Measurements from ENCODE around the gene C2CD2. TPM values are rescaled to one million over a fixed set of nuclear protein-coding genes. Genes with fewer than 3 reads are reported as not detected.
A peak's percentile ranks its signal among the peaks of the same experiment; 100 is the strongest.

C2CD2 gene
- total and polyA plus RNA-seq, 3 experiments from 2014 or later: 2.3 to 5.0 (median 4.3) TPM

DNA sequence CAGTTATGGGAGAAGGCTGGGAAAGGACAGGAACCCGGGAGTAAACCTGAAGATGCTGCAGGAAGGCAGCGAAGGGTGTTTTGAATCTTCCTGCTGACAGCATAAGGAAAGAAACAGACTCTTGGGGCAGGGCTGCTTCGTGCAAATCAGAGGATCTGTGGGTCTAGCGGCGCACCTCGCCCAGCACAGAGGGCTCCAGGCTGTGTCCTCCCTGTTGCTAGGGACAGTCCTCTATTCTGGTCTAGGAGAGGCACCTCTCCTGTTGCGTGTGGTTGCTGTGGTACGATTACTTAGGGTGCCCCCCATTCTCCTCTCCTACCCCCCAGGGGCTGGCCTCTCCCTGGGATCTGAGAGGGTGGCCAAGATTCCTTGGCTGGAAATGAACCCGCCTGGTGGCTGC, 11.4 kb downstream of the C2CD2 start:
- no peaks in the 10 kb centered on the region for H3K9me3 Mint-ChIP-seq
- Histone ChIP-seq H3K27ac (ENCODE audit: low read depth, low read length) (no peak overlapping the region), H3K9me3 (ENCODE audit: low read length) (no peaks in the 10 kb centered on the region), H3K27me3 (ENCODE audit: insufficient read depth, low read length, poor library complexity, severe bottlenecking) (no peaks in the 10 kb centered on the region), H3K4me3 (ENCODE audit: low read length) (no peak overlapping the region), H3K36me3 (ENCODE audit: insufficient read depth, low read length) (no peaks in the 10 kb centered on the region), H3K4me1 (ENCODE audit: insufficient read depth, low read length) (no peaks in the 10 kb centered on the region)
- H3K36me3 Mint-ChIP-seq: peaks cover 0 to 2% (median 0%) of the 10 kb centered on the region in 3 donors
- POLR2A ChIA-PET: no interaction called here
- H3K4me1 Mint-ChIP-seq: no peaks in the 10 kb centered on the region
- no peak overlapping the region for H3K27ac Mint-ChIP-seq
- CTCF ChIA-PET: no interaction called here
- peaks cover 8 to 13% of the 10 kb centered on the region in 2 donors for H3K27me3 Mint-ChIP-seq
- no peak overlapping the region for H3K4me3 Mint-ChIP-seq
- DNase-seq: no peak

DNA sequence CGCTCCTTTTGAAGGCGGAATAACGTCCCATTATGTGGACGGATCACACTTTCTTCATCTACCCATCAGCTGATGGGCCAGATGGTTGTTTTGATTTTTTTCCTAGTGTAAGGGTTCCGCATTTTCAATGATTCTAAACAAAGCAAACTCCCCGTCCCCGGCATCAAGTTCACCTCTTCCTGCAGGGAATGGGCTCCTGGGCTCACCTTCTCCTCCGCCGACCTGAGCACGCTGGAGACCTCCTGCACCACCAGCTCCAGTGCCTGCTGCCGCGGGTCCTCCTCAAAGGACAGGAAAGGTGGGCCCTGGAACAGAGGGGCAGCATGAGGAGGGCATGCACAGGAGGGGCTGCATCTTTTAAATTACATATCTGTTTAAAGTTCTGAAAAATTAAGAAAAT, 11.9 kb downstream of the C2CD2 start:
- Histone ChIP-seq H3K4me1 (ENCODE audit: insufficient read depth, low read length) (no peaks in the 10 kb centered on the region), H3K36me3 (ENCODE audit: insufficient read depth, low read length) (no peaks in the 10 kb centered on the region), H3K27ac (ENCODE audit: low read depth, low read length) (no peak overlapping the region), H3K4me3 (ENCODE audit: low read length) (no peak overlapping the region), H3K9me3 (ENCODE audit: low read length) (no peaks in the 10 kb centered on the region), H3K27me3 (ENCODE audit: insufficient read depth, low read length, poor library complexity, severe bottlenecking) (no peaks in the 10 kb centered on the region)
- H3K4me3 Mint-ChIP-seq: no peak overlapping the region
- no peaks in the 10 kb centered on the region for H3K4me1 Mint-ChIP-seq
- DNase-seq: no peak
- H3K27ac Mint-ChIP-seq: no peak overlapping the region
- no peaks in the 10 kb centered on the region for H3K9me3 Mint-ChIP-seq
- peaks cover 0 to 2% (median 0%) of the 10 kb centered on the region in 3 donors for H3K36me3 Mint-ChIP-seq
- POLR2A ChIA-PET: no interaction called here
- H3K27me3 Mint-ChIP-seq: peaks cover 8 to 15% of the 10 kb centered on the region in 2 donors
- CTCF ChIA-PET: no interaction called here

DNA sequence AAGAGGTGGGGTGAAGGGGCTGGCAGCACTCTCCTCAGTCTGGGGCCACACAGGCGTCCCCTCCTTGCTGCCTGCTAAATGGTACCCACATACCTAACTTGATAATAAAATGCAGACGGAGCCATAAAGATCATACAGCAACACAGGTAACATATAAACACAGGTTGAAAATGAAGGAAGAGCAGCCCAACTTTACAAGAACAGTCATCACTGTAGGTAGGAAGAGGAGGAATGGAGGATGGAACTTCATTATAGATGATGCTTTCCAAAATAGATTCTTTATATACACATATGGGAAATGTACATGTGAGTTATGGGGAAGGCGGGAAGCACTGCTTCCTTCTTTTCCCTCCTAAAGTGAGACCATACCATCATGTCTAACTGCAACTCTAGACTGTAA, 13.4 kb downstream of the C2CD2 start:
- no peak for DNase-seq
- no peak overlapping the region for H3K4me3 ChIP-seq (ENCODE audit: low read length)
- Mint-ChIP-seq H3K4me1 (no peaks in the 10 kb centered on the region), H3K27ac (no peak overlapping the region), H3K4me3 (no peak overlapping the region), H3K36me3 (peaks cover 0 to 7% (median 2%) of the 10 kb centered on the region in 3 donors), H3K9me3 (peaks cover 0 to 4% (median 0%) of the 10 kb centered on the region in 5 donors), H3K27me3 (peaks cover 19 to 24% of the 10 kb centered on the region in 2 donors)
- H3K36me3 ChIP-seq (ENCODE audit: insufficient read depth, low read length): no peaks in the 10 kb centered on the region
- H3K9me3 ChIP-seq (ENCODE audit: low read length): no peaks in the 10 kb centered on the region
- H3K27ac ChIP-seq (ENCODE audit: low read depth, low read length): no peak overlapping the region
- H3K4me1 ChIP-seq (ENCODE audit: insufficient read depth, low read length): no peaks in the 10 kb centered on the region
- no peaks in the 10 kb centered on the region for H3K27me3 ChIP-seq (ENCODE audit: insufficient read depth, low read length, poor library complexity, severe bottlenecking)
- ChIA-PET POLR2A (no interaction called here), CTCF (no interaction called here)

DNA sequence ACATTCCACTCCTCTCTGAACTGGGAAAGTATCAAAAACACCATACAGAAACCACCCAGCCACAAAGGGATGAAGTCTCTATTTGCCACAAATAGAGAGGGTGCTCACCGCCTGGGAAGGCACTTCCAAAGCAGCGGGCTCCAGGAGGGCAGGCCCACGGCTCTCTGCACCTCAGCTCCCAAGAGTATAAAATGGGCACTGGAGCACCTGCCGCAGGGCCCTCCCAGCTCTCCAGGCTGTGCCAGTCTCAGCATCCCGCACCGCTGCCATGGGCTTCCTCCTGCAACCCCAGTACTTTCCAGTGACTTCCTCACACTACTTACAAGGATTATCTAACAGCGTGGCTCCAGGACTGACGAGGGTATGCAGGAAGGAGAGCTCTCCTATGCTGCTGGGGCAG, 14.4 kb downstream of the C2CD2 start:
- H3K4me3 ChIP-seq (ENCODE audit: low read length): no peak overlapping the region
- H3K36me3 ChIP-seq (ENCODE audit: insufficient read depth, low read length): no peaks in the 10 kb centered on the region
- Mint-ChIP-seq H3K27ac (no peak overlapping the region), H3K4me3 (no peak overlapping the region), H3K36me3 (peaks cover 0 to 7% (median 0%) of the 10 kb centered on the region in 3 donors), H3K9me3 (peaks cover 0 to 4% (median 0%) of the 10 kb centered on the region in 5 donors), H3K27me3 (peaks cover 19 to 32% of the 10 kb centered on the region in 2 donors), H3K4me1 (no peaks in the 10 kb centered on the region)
- no peaks in the 10 kb centered on the region for H3K4me1 ChIP-seq (ENCODE audit: insufficient read depth, low read length)
- no peaks in the 10 kb centered on the region for H3K27me3 ChIP-seq (ENCODE audit: insufficient read depth, low read length, poor library complexity, severe bottlenecking)
- no peaks in the 10 kb centered on the region for H3K9me3 ChIP-seq (ENCODE audit: low read length)
- DNase-seq: no peak
- ChIA-PET POLR2A (no interaction called here), CTCF (no interaction called here)
- no peak overlapping the region for H3K27ac ChIP-seq (ENCODE audit: low read depth, low read length)

DNA sequence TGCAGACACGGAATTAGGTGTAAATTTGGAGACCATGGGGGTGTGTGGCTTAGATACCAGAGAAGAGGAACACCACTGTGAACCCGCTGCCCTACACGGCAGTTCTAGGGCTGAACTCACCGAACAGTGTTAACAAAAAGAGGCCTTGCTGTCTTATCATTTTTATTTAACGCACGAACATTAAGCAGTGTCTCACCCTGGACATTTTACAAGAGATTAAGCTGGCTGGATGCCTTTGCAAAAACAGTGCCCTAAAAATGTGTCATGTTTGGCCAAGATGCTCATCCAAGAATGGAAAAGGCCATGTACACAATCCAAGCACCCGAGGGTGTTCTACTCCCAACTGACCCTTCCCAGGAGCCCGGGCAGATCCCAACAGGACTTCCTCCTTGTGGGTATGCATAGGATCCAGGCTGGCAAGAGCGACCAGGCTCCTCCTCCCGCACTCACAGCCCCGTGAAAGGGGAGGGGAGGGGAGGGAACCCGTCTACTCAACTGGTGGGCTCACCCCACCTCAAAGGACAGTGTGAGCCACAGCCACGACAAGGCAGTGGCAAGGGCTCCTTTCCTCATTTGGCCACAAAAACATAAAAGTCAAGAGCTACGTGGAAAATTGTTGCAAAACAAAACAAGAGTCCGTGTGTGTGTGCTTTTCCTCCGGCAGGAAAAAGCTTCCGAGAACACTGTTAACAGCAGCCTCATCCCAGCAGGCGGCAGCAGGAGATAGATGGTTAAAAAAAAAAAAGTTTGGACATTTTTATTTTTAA, 20.3 kb downstream of the C2CD2 start:
- H3K27ac Mint-ChIP-seq: no peak overlapping the region
- Histone ChIP-seq H3K9me3 (ENCODE audit: low read length) (no peaks in the 10 kb centered on the region), H3K27ac (ENCODE audit: low read depth, low read length) (no peak overlapping the region), H3K4me1 (ENCODE audit: insufficient read depth, low read length) (peaks cover 6% of the 10 kb centered on the region), H3K27me3 (ENCODE audit: insufficient read depth, low read length, poor library complexity, severe bottlenecking) (no peaks in the 10 kb centered on the region), H3K36me3 (ENCODE audit: insufficient read depth, low read length) (no peaks in the 10 kb centered on the region), H3K4me3 (ENCODE audit: low read length) (no peak overlapping the region)
- CTCF ChIA-PET: no interaction called here
- no peak for DNase-seq
- peaks cover 0 to 2% (median 0%) of the 10 kb centered on the region in 3 donors for H3K4me1 Mint-ChIP-seq
- peaks cover 0 to 6% (median 0%) of the 10 kb centered on the region in 5 donors for H3K9me3 Mint-ChIP-seq
- H3K27me3 Mint-ChIP-seq: peaks cover 19 to 55% of the 10 kb centered on the region in 2 donors
- POLR2A ChIA-PET: no interaction called here
- peak overlapping the region in 1 of 7 donors; percentile 40 for H3K4me3 Mint-ChIP-seq
- H3K36me3 Mint-ChIP-seq: peaks cover 0 to 7% (median 0%) of the 10 kb centered on the region in 3 donors

DNA sequence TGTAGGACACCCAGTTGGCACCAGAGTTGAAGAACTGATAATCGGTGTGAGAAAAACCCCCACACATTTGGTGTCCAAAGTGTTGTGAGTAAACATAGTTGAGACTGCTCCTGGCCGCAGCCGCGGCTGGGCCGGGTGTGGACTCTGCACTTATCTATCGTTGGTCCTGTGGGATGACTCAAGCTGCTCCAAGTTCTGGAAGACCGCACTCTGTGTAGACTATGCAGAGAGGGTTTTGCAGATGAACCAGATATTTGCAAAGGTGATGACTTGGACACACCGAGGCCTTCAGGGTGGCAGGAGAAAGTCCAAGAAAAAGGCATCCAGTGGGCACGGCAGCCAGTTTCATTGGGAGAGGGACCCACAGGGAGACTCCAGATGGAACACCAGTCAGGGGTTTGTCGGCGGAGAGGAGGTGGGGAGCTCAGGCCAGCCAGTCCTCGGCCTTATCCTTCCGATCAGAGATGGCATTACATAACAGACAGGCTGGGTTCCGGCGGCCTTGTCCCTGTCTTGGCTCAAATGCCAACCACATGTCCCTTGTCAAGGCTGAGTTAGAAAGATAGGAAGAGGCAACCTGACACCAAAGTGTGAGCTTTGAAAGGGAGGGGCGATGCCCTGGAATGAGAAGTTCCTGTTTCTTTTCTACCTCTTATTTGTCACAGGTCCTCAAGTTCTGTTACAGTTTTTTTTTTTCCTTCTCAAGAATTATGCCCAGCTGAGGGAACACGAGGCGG, 21.1 kb downstream of the C2CD2 start:
- CTCF ChIA-PET: no interaction called here
- POLR2A ChIA-PET: no interaction called here
- H3K27ac Mint-ChIP-seq: peak overlapping the region in 1 of 8 donors; percentile 47

DNA sequence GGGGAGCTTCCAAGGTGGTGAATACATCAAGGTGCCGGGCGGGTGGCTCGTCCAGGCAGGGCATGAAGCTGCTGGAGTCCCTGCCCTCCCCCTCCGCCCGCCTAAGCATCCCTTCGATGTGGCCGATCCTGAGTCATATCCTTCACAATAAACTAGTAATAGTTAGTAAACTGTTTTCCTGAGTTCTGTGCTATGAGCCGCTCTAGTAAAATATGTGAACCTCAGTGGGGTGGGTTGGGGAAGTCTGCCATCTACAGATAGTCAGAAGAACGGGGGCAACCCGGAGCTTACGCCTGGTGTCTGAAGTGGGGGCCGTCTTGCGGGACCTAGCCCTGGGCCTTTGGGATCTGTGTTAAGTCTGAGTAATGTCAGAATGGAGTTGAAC, 21.6 kb downstream of the C2CD2 start:
- peaks cover 0 to 7% (median 0%) of the 10 kb centered on the region in 3 donors for H3K36me3 Mint-ChIP-seq
- no peak overlapping the region for H3K4me3 ChIP-seq (ENCODE audit: low read length)
- no peaks in the 10 kb centered on the region for H3K27me3 ChIP-seq (ENCODE audit: insufficient read depth, low read length, poor library complexity, severe bottlenecking)
- no peaks in the 10 kb centered on the region for H3K36me3 ChIP-seq (ENCODE audit: insufficient read depth, low read length)
- no peaks in the 10 kb centered on the region for H3K9me3 ChIP-seq (ENCODE audit: low read length)
- no peak for DNase-seq
- peaks cover 0 to 6% (median 0%) of the 10 kb centered on the region in 5 donors for H3K9me3 Mint-ChIP-seq
- POLR2A ChIA-PET: no interaction called here
- peaks cover 19% of the 10 kb centered on the region for H3K4me1 ChIP-seq (ENCODE audit: insufficient read depth, low read length)
- H3K27ac Mint-ChIP-seq: no peak overlapping the region
- H3K27me3 Mint-ChIP-seq: peaks cover 14 to 46% of the 10 kb centered on the region in 2 donors
- CTCF ChIA-PET: no interaction called here
- H3K4me1 Mint-ChIP-seq: peaks cover 0 to 11% (median 0%) of the 10 kb centered on the region in 3 donors
- H3K27ac ChIP-seq (ENCODE audit: low read depth, low read length): no peak overlapping the region
- no peak overlapping the region for H3K4me3 Mint-ChIP-seq

More for the DNA sequence above, 21.1 kb downstream of the C2CD2 start:
- DNase-seq: no peak
- no peak overlapping the region for H3K4me3 ChIP-seq (ENCODE audit: low read length)
- H3K36me3 ChIP-seq (ENCODE audit: insufficient read depth, low read length): no peaks in the 10 kb centered on the region
- H3K9me3 Mint-ChIP-seq: peaks cover 0 to 6% (median 0%) of the 10 kb centered on the region in 5 donors
- H3K4me1 ChIP-seq (ENCODE audit: insufficient read depth, low read length): peaks cover 13% of the 10 kb centered on the region
- H3K4me1 Mint-ChIP-seq: peaks cover 0 to 7% (median 0%) of the 10 kb centered on the region in 3 donors
- peaks cover 0 to 7% (median 0%) of the 10 kb centered on the region in 3 donors for H3K36me3 Mint-ChIP-seq
- no peak overlapping the region for H3K27ac ChIP-seq (ENCODE audit: low read depth, low read length)
- no peaks in the 10 kb centered on the region for H3K27me3 ChIP-seq (ENCODE audit: insufficient read depth, low read length, poor library complexity, severe bottlenecking)
- H3K27me3 Mint-ChIP-seq: peaks cover 15 to 51% of the 10 kb centered on the region in 2 donors
- H3K4me3 Mint-ChIP-seq: no peak overlapping the region
- no peaks in the 10 kb centered on the region for H3K9me3 ChIP-seq (ENCODE audit: low read length)

DNA sequence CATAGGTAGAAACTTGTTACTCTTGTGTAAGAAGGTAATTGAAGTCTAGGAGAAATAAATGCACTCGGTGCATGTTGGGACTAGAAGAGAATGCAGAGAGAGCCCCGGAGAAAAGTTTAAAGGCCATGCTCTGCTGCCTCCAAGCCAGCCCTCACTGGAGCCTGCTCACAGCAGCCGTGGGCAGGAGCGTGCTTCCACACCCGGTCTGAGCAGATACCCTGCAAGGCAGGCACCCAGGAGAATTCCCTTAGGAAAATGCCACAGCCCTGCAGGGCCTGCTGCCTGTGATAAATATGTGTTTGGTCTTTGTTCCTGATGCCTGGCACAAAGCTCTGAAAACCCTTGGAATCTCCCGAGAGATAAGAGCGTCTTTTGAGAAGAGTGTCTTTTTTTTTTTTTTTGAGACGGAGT, 22.8 kb downstream of the C2CD2 start:
- ChIA-PET POLR2A (no interaction called here), CTCF (no interaction called here)
- H3K9me3 ChIP-seq (ENCODE audit: low read length): no peaks in the 10 kb centered on the region
- H3K36me3 ChIP-seq (ENCODE audit: insufficient read depth, low read length): no peaks in the 10 kb centered on the region
- peaks cover 0 to 2% (median 0%) of the 10 kb centered on the region in 5 donors for H3K9me3 Mint-ChIP-seq
- H3K27me3 Mint-ChIP-seq: peaks cover 9 to 42% of the 10 kb centered on the region in 2 donors
- peaks cover 8 to 21% (median 10%) of the 10 kb centered on the region in 3 donors for H3K4me1 Mint-ChIP-seq
- H3K27ac Mint-ChIP-seq: no peak overlapping the region
- no peak overlapping the region for H3K27ac ChIP-seq (ENCODE audit: low read depth, low read length)
- H3K36me3 Mint-ChIP-seq: peaks cover 0 to 7% (median 2%) of the 10 kb centered on the region in 3 donors
- H3K4me3 Mint-ChIP-seq: no peak overlapping the region
- peaks cover 24% of the 10 kb centered on the region for H3K4me1 ChIP-seq (ENCODE audit: insufficient read depth, low read length)
- H3K4me3 ChIP-seq (ENCODE audit: low read length): no peak overlapping the region
- no peaks in the 10 kb centered on the region for H3K27me3 ChIP-seq (ENCODE audit: insufficient read depth, low read length, poor library complexity, severe bottlenecking)
- no peak for DNase-seq

All from CD8-positive, alpha-beta memory T cell (primary cell).